ENCODE data around the gene STUB1.

Gene STUB1

GRCh38 chr16:634996-635395, 45.2 kb upstream of the STUB1 start:
- TF ChIP-seq CTCF (IDR thresholded peaks at IDR 0.05): no peak

- TF ChIP-seq CTCF (IDR thresholded peaks at IDR 0.05): no peak
Observed at GRCh38 chr16:635573-636205, 44.5 kb upstream of the STUB1 start.

GRCh38 chr16:636206-637080, 43.8 kb upstream of the STUB1 start, which contains the start of gene METTL26:
TSS of gene METTL26 (minus strand) at chr16:636305. CDS start at chr16:636290, 15 bp downstream.
- TF ChIP-seq CTCF (IDR thresholded peaks at IDR 0.05): no peak

- no peak for TF ChIP-seq CTCF (IDR thresholded peaks at IDR 0.05)
Observed at GRCh38 chr16:637081-638018, 42.9 kb upstream of the STUB1 start.

DNA sequence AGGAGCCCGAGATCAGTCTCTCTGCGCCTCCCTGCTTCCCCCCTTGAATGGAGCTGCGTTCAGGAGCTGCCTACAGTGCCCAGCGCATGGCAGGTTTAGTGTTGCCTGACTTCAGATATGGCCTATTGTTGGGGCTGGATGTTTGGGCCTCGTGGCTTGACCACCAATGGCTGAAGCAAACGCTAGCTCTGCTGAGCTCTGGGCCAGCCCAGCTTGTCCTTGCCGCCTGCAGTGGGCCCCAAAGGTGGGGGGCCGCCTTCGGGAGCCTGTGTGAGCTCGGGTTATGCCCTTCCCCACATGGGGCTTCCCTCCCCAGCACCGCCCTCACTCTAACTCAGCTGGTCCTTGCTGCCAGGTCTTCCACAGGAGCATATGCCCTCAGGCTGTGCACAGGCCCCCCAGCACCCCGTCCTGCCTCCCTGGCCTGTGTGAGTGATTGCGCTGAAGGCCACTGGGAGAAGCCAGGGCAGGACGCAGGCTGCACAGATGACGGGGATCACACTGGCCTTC, 42.1 kb upstream of the STUB1 start:
- no peak for TF ChIP-seq CTCF (IDR thresholded peaks at IDR 0.05)

- no peak for TF ChIP-seq CTCF (IDR thresholded peaks at IDR 0.05)
Observed at GRCh38 chr16:638836-639235, 41.4 kb upstream of the STUB1 start.

DNA sequence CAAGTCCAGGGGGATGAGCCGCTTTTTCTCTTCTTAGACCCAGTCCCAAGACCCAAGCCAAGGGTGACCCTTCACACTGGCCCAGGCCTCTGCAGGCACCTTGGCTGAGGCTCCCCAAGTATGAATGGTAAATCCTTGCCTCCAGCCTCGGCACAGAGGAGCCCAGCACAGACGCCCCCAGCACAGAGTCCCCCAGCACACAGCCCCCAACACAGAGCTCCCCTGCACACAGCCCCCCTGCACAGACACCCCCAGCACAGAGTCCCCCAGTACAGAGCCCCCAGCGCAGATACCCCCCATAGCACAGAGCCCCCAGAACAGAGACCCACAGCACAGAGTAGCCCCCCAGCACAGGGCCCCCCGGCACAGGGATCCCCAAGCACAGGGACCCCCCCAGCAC, 39.6 kb upstream of the STUB1 start:
- TF ChIP-seq CTCF (IDR thresholded peaks at IDR 0.05): no peak

Data from LNCAP (cell line).